Esophagus muscularis mucosa (tissue), 4 donors: ENCODE results near the gene MCF2L2. TPM values are rescaled to one million over a fixed set of nuclear protein-coding genes. Genes with fewer than 3 reads are reported as not detected.

Source experiments
- DNase-seq: peaks from one replicate; pipeline ENCODE4 v3.0.0-alpha.2; 2017; ENCODE audit errors: extremely low spot score
- H3K27ac ChIP-seq, 4 donors: fragments of 200-600 bp; sonication (generic); replicated peaks in 1 of 4; 1 replicate in 3 of 4; 2 replicates in 1 of 4; pipeline ENCODE4 v1.5.1; 2016 to 2019; ENCODE audit warnings: mild to moderate bottlenecking in 1 of 4
- H3K27me3 ChIP-seq, 4 donors: fragments of 200-600 bp; sonication (generic); one replicate each; pipeline versions ENCODE4 v1.5.1 to v1.6.0; 2016 to 2019
- H3K36me3 ChIP-seq, 4 donors: fragments of 200-600 bp; sonication (generic); one replicate each; pipeline ENCODE4 v1.5.1; 2016 to 2019
- H3K4me1 ChIP-seq, 4 donors: fragments of 200-600 bp; sonication (generic); one replicate each; pipeline ENCODE4 v1.5.1; 2016 to 2019
- H3K4me3 ChIP-seq, 4 donors: fragments of 200-600 bp; sonication (generic); 1 replicate in 2 of 4; 2 replicates in 2 of 4; pipeline ENCODE4 v1.5.1; 2016 to 2019; ENCODE audit warnings: mild to moderate bottlenecking in 4 of 4, moderate library complexity in 1 of 4
- H3K9me3 ChIP-seq, 4 donors: fragments of 200-600 bp; sonication (generic); 1 replicate in 3 of 4; 2 replicates in 1 of 4; pipeline ENCODE4 v1.5.1; 2016 to 2019
- EP300 ChIP-seq: sonication (generic); formaldehyde crosslinking; IDR thresholded peaks from one replicate; pipeline ENCODE4 v1.6.1; 2017; ENCODE audit warnings: antibody characterized with exemption
- POLR2A ChIP-seq: fragments of 450-650 bp; IDR thresholded peaks from one replicate; pipeline ENCODE4 v1.6.1; 2017; ENCODE audit warnings: antibody characterized with exemption, moderate library complexity, mild to moderate bottlenecking, low read depth
- POLR2AphosphoS5 ChIP-seq, 2 donors: sonication (generic); formaldehyde crosslinking; IDR thresholded peaks; one replicate each; pipeline ENCODE4 v1.6.1; 2017; ENCODE audit warnings: antibody characterized with exemption in 2 of 2
- WGBS: methylation state at CpG from one replicate; pipeline ENCODE4 v1.1.5; 2018; 5-methylcytosine and 5-hydroxymethylcytosine counted together
- intact Hi-C: fragments of 100-400 bp; cut with DNase I; formaldehyde crosslinking; loops from one replicate; pipeline ENCODE4 v1.15.1; 2023
- total RNA-seq, 4 donors: library from RNA; depleted of rRNA; stranded (reverse); fragments of >200 nt; gene quantifications; one replicate each; pipeline versions ENCODE4 v1.1.0 to v1.2.1, GENCODE V29; 2016
- TF ChIP-seq, protein P1 (sequence below), 3 experiments: fragments of 200-600 bp in 2 of 3; fragments of 450-650 bp in 1 of 3; sonication (generic) in 2 of 3; IDR thresholded peaks; one replicate each; pipeline ENCODE4 v1.5.1; 2017 to 2019; ENCODE audit warnings: antibody characterized with exemption in 3 of 3, mild to moderate bottlenecking in 2 of 3, moderate library complexity in 1 of 3

Gene MCF2L2
- total RNA-seq, 4 donors from 2014 or later: 0.99 to 3.3 (median 1.3) TPM

DNA sequence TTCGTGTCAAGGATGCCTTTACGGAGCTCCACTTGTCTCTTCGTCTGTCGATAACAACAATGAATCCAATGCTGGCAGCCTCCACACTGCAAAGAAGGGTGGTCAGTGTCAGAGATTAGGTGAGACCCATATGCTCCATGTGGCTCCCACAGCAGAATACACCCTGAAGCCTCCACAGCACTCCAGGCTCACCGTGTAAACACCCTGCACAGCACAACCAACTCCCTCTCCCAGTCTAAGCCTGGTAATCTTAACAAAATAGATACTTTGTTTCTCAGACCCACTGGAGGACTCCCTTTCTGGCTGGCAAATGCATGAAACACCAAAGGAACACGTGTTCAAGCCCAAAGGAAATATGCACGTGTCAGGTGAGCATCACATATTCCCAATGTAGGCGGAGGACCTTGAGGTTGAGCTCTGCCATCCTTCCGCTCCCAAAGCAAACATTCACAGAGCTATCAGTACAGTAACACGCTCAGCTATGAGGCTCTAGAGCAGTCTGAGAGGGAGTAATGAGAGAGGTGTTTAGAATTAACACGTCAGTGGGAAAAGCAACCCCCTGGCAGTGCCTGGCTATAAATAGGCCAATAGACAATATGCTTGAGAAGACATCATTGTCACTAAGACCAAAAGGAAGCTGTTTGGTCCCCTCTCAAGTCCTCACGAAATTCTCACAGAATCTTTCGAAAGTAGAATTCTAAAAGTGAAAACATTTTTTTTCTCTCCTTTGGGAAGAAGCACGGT, 86.7 kb downstream of the MCF2L2 start:
- Histone ChIP-seq H3K4me3 (no peak overlapping the region), H3K36me3 (no peaks in the 10 kb centered on the region), H3K27ac (no peak overlapping the region), H3K27me3 (no peaks in the 10 kb centered on the region), H3K4me1 (no peaks in the 10 kb centered on the region), H3K9me3 (peaks cover 0 to under 1% (median under 1%) of the 10 kb centered on the region in 4 donors)
- no peak for DNase-seq
- 85% methylated on average over 14 of the region's 14 CpGs for WGBS
- no peak for TF ChIP-seq POLR2AphosphoS5 (IDR thresholded peaks at IDR 0.05)
- TF ChIP-seq EP300: no peak
- TF ChIP-seq, protein P1, sequence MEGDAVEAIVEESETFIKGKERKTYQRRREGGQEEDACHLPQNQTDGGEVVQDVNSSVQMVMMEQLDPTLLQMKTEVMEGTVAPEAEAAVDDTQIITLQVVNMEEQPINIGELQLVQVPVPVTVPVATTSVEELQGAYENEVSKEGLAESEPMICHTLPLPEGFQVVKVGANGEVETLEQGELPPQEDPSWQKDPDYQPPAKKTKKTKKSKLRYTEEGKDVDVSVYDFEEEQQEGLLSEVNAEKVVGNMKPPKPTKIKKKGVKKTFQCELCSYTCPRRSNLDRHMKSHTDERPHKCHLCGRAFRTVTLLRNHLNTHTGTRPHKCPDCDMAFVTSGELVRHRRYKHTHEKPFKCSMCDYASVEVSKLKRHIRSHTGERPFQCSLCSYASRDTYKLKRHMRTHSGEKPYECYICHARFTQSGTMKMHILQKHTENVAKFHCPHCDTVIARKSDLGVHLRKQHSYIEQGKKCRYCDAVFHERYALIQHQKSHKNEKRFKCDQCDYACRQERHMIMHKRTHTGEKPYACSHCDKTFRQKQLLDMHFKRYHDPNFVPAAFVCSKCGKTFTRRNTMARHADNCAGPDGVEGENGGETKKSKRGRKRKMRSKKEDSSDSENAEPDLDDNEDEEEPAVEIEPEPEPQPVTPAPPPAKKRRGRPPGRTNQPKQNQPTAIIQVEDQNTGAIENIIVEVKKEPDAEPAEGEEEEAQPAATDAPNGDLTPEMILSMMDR (IDR thresholded peaks at IDR 0.05): no peak
- no peak for TF ChIP-seq POLR2A
- intact Hi-C loops: no loop called here

DNA sequence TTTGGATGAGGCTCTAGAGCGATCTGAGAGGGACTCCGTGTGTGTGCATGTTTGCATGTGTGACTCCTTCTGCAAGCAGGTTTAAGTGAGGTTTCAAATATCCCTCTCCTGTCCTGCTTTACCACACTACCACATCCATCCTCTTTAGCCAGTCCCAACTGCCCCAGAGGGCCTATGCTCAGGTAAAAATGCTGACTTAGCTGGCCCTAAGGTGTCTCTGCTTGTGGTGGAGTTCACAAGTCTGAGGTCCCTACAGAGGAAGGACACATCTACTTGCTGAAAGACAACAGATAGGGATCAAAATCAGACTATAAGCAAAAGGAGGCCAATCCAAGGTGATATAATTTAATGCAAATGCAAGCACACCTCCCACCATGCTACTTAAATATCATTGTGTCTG, 88.2 kb downstream of the MCF2L2 start:
- Histone ChIP-seq H3K27me3 (no peaks in the 10 kb centered on the region), H3K9me3 (no peaks in the 10 kb centered on the region), H3K4me3 (no peak overlapping the region), H3K27ac (no peak overlapping the region), H3K36me3 (no peaks in the 10 kb centered on the region), H3K4me1 (no peaks in the 10 kb centered on the region)
- WGBS: 91% methylated on average over 2 of the region's 2 CpGs
- no peak for DNase-seq
- TF ChIP-seq EP300 (no peak), POLR2AphosphoS5 (IDR thresholded peaks at IDR 0.05) (no peak), POLR2A (no peak)
- TF ChIP-seq, protein P1 (IDR thresholded peaks at IDR 0.05): no peak
- intact Hi-C loops: no loop called here

DNA sequence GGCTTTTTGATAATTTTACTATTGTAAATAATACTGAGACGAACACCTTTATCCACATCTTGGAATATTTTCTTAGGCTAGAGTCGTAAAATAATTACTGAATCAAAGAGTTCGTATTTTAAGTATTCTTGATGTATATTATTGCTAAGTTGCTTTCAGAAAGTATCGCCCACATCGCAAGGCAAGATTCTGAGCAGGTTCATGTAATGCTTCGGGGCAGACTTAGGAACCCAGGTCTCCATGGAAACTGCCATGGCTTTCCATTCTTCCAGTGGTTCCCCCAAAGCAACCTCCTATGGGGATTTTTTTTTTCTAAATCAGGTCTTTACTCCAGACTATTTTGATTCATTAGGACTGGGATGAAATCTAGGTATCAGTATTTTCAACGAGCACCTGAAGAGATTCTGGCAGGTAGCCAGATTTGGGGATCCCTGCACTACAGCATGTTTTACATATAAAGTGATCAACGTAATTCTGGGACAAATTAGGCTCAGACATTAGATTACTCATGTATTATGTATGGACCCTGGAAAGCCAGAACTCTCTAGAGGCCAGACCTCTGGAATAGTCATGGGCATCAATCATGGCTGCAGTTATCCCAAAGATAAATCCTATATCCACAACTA, 88.8 kb downstream of the MCF2L2 start:
- H3K4me1 ChIP-seq: no peaks in the 10 kb centered on the region
- H3K4me3 ChIP-seq: no peak overlapping the region
- WGBS: 89% methylated on average over 8 of the region's 8 CpGs
- TF ChIP-seq POLR2AphosphoS5 (IDR thresholded peaks at IDR 0.05) (no peak), EP300 (no peak), POLR2A (no peak)
- TF ChIP-seq, protein P1 (IDR thresholded peaks at IDR 0.05): no peak
- no peaks in the 10 kb centered on the region for H3K36me3 ChIP-seq
- H3K27me3 ChIP-seq: no peaks in the 10 kb centered on the region
- intact Hi-C loops: no loop called here
- H3K27ac ChIP-seq: no peak overlapping the region
- no peak for DNase-seq
- H3K9me3 ChIP-seq: no peaks in the 10 kb centered on the region

DNA sequence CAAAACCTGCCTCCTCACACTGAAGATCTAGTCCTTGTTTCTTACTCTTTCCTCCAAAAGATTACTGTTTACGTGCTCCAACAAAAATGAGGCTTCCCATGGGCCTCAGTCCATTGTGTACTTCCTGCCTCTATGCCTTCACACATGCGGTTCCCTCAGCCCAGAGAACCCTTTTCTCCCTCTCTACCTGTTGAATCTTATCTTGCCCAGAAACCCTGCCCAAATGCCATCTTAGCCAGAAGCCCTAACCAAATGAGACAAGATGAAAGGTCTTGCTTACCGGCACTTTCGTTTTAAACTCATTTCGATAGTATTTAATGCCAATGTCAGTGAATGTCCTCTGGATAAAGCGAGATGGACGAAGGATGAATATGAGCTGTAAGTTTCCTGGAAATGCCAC, 89.9 kb downstream of the MCF2L2 start:
- no peak for TF ChIP-seq POLR2A
- no peak for TF ChIP-seq EP300
- TF ChIP-seq POLR2AphosphoS5 (IDR thresholded peaks at IDR 0.05): no peak
- TF ChIP-seq, protein P1 (IDR thresholded peaks at IDR 0.05): no peak
- no peak overlapping the region for H3K27ac ChIP-seq
- WGBS: 93% methylated on average over 7 of the region's 7 CpGs
- H3K27me3 ChIP-seq: no peaks in the 10 kb centered on the region
- no peaks in the 10 kb centered on the region for H3K4me1 ChIP-seq
- no peaks in the 10 kb centered on the region for H3K9me3 ChIP-seq
- intact Hi-C loops: no loop called here
- H3K4me3 ChIP-seq: no peak overlapping the region
- H3K36me3 ChIP-seq: no peaks in the 10 kb centered on the region
- no peak for DNase-seq
